GM23338 (cell line): Measurements from ENCODE around the gene SLC16A9. TPM values are rescaled to one million over a fixed set of nuclear protein-coding genes. Genes with fewer than 3 reads are reported as not detected.

ENCODE experiments used
- ATAC-seq: fragments of 200-7000 bp; cut with Tn5 transposase; 3 replicates; pipeline ENCODE4 v1.9.1; 2020
- DNase-seq: peaks from one replicate; pipeline ENCODE4 v3.0.0-alpha.2; 2015; ENCODE audit warnings: low spot score
- H2AFZ ChIP-seq: fragments of 200-600 bp; sonication (generic); 2 replicates; pipeline ENCODE4 v1.8.0; 2016; ENCODE audit warnings: antibody characterized with exemption, mild to moderate bottlenecking, moderate library complexity
- H3F3A ChIP-seq: fragments of 200-600 bp; sonication (generic); replicated peaks from 2 replicates; pipeline ENCODE4 v1.8.0; 2017; ENCODE audit warnings: antibody characterized with exemption, mixed run types, low read depth
- H3K27ac ChIP-seq: fragments of 200-600 bp; sonication (generic); 2 replicates; pipeline ENCODE4 v1.6.1; 2016; ENCODE audit warnings: low read depth
- H3K27me3 ChIP-seq: fragments of 200-600 bp; sonication (generic); 2 replicates; pipeline ENCODE4 v1.8.0; 2016; ENCODE audit warnings: mild to moderate bottlenecking, mixed run types, moderate library complexity; ENCODE audit not compliant: insufficient read depth
- H3K36me3 ChIP-seq: fragments of 200-600 bp; sonication (generic); 2 replicates; pipeline ENCODE4 v1.8.0; 2016; ENCODE audit warnings: mild to moderate bottlenecking; ENCODE audit not compliant: insufficient read depth
- H3K4me1 ChIP-seq: fragments of 200-600 bp; sonication (generic); 2 replicates; pipeline ENCODE4 v1.8.0; 2016; ENCODE audit warnings: mild to moderate bottlenecking, moderate library complexity; ENCODE audit not compliant: insufficient read depth
- H3K4me2 ChIP-seq: fragments of 200-600 bp; sonication (generic); 2 replicates; pipeline ENCODE4 v1.7.1; 2017; ENCODE audit warnings: mixed run types
- H3K4me3 ChIP-seq: fragments of 200-600 bp; sonication (generic); 2 replicates; pipeline ENCODE4 v1.6.1; 2016; ENCODE audit warnings: mixed run types
- H3K79me2 ChIP-seq: fragments of 200-600 bp; sonication (generic); replicated peaks from 2 replicates; pipeline ENCODE4 v1.8.0; 2017; ENCODE audit warnings: mild to moderate bottlenecking; ENCODE audit not compliant: insufficient read depth
- H3K9me2 ChIP-seq: fragments of 200-600 bp; sonication (generic); 2 replicates; pipeline ENCODE4 v1.8.0; 2017; ENCODE audit not compliant: insufficient read depth
- H4K20me1 ChIP-seq: fragments of 200-600 bp; sonication (generic); replicated peaks from 2 replicates; pipeline ENCODE4 v1.8.0; 2017; ENCODE audit warnings: mild to moderate bottlenecking; ENCODE audit not compliant: insufficient read depth
- H3K27ac Mint-ChIP-seq: 2 replicates; pipeline ENCODE4 v1.8.0; 2020; ENCODE audit warnings: inconsistent platforms, mild to moderate bottlenecking, moderate library complexity, mixed read lengths
- H3K27me3 Mint-ChIP-seq: 3 replicates; pipeline ENCODE4 v1.8.0; 2022; ENCODE audit warnings: low read depth, mild to moderate bottlenecking, moderate library complexity, mixed read lengths, inconsistent platforms; ENCODE audit not compliant: insufficient read depth, poor library complexity
- H3K36me3 Mint-ChIP-seq: 3 replicates; pipeline ENCODE4 v1.8.0; 2021; ENCODE audit warnings: low read depth, mild to moderate bottlenecking, inconsistent platforms, moderate library complexity, mixed read lengths
- H3K4me1 Mint-ChIP-seq: 3 replicates; pipeline ENCODE4 v1.8.0; 2020; ENCODE audit warnings: mild to moderate bottlenecking, inconsistent platforms, mixed read lengths
- H3K4me3 Mint-ChIP-seq: 3 replicates; pipeline ENCODE4 v1.8.0; 2021; ENCODE audit warnings: moderate library complexity, mild to moderate bottlenecking, inconsistent platforms, mixed read lengths
- H3K9me3 Mint-ChIP-seq: 3 replicates; pipeline ENCODE4 v1.8.0; 2020; ENCODE audit warnings: moderate library complexity, mild to moderate bottlenecking, inconsistent platforms, mixed read lengths
- CREB1 ChIP-seq: fragments of 250-450 bp; sonication (Bioruptor Pico); IDR thresholded peaks from 2 replicates; pipeline ENCODE4 v1.5.0; 2020; ENCODE audit warnings: low read depth, mild to moderate bottlenecking, moderate library complexity
- ETS1 ChIP-seq: IDR thresholded peaks from 2 replicates; pipeline ENCODE4 v1.6.1; 2016; ENCODE audit warnings: antibody characterized with exemption
- EZH2 ChIP-seq: fragments of 200-600 bp; sonication (generic); IDR thresholded peaks from one replicate; pipeline ENCODE4 v1.8.0; 2017; ENCODE audit warnings: antibody characterized with exemption, mild to moderate bottlenecking, low read depth; ENCODE audit not compliant: unreplicated experiment
- EZH2phosphoT487 ChIP-seq: fragments of 200-600 bp; sonication (generic); IDR thresholded peaks from one replicate; pipeline ENCODE4 v1.8.1; 2018; ENCODE audit warnings: antibody characterized with exemption; ENCODE audit not compliant: unreplicated experiment
- JUNB ChIP-seq: IDR thresholded peaks from one replicate; pipeline ENCODE4 v1.6.1; 2016; ENCODE audit warnings: antibody characterized with exemption; ENCODE audit not compliant: unreplicated experiment
- NANOG ChIP-seq: IDR thresholded peaks from 2 replicates; pipeline ENCODE4 v1.6.1; 2016; ENCODE audit warnings: antibody characterized with exemption, borderline replicate concordance
- POLR2AphosphoS5 ChIP-seq: IDR thresholded peaks from 2 replicates; pipeline ENCODE4 v1.6.1; 2016; ENCODE audit warnings: antibody characterized with exemption, low read depth
- STAT1 ChIP-seq: IDR thresholded peaks from one replicate; pipeline ENCODE4 v1.6.1; 2016; ENCODE audit warnings: antibody characterized with exemption; ENCODE audit not compliant: unreplicated experiment
- ZNF114 ChIP-seq: fragments of 250-450 bp; sonication (Bioruptor Pico); IDR thresholded peaks from 2 replicates; pipeline ENCODE4 v1.5.0; 2020; ENCODE audit warnings: mild to moderate bottlenecking, moderate library complexity
- ZNF331 ChIP-seq: fragments of 250-450 bp; sonication (Bioruptor Pico); IDR thresholded peaks from 2 replicates; pipeline ENCODE4 v1.5.0; 2020; ENCODE audit warnings: low read depth, mild to moderate bottlenecking, moderate library complexity
- ZNF462 ChIP-seq: fragments of 250-450 bp; sonication (Bioruptor Pico); IDR thresholded peaks from 2 replicates; pipeline ENCODE4 v1.5.0; 2020; ENCODE audit warnings: mild to moderate bottlenecking, moderate library complexity
- polyA plus RNA-seq: library from polyadenylated mRNA; unstranded; fragments of >200 nt; fragmentation: Nextera tagmentation; extraction: Ambion mirVana; gene quantifications from 2 replicates; pipeline ENCODE4 v1.2.1, GENCODE V29; 2016
- total RNA-seq: library from RNA; depleted of rRNA; stranded (reverse); fragments of >200 nt; shearing (Covaris generic); gene quantifications from 2 replicates; pipeline ENCODE4 v1.2.3, GENCODE V29; 2014
- TF ChIP-seq, protein P1 (sequence below), 2 experiments: fragments of 200-600 bp in 1 of 2; sonication (generic) in 1 of 2; conservative IDR thresholded peaks; 2 replicates each; pipeline versions ENCODE4 v1.5.1 to v1.6.1; 2016 to 2017; ENCODE audit warnings: antibody characterized with exemption in 2 of 2, low read depth in 2 of 2, mild to moderate bottlenecking in 2 of 2, moderate library complexity in 1 of 2
- TF ChIP-seq, protein P2 (sequence below): IDR thresholded peaks from one replicate; pipeline ENCODE4 v1.6.1; 2018; ENCODE audit warnings: antibody characterized with exemption; ENCODE audit not compliant: unreplicated experiment

The SLC16A9 gene
- total and polyA plus RNA-seq, 2 experiments from 2014 or later = 6.5 to 11.4 TPM

- H3K9me2 ChIP-seq = no peaks in the 10 kb centered on the region
- Mint-ChIP-seq H3K36me3 (peaks cover 7% of the 10 kb centered on the region; the same call in 2 of the 3 replicates), H3K4me3 (no peak overlapping the region), H3K9me3 (no peaks in the 10 kb centered on the region), H3K4me1 (peaks cover 24% of the 10 kb centered on the region; the same call in 2 of the 3 replicates), H3K27ac (no peak overlapping the region), H3K27me3 (no peaks in the 10 kb centered on the region)
- H3K27me3 ChIP-seq = no peaks in the 10 kb centered on the region
- no peak for DNase-seq
- H3K36me3 ChIP-seq = no peaks in the 10 kb centered on the region
- H3K27ac ChIP-seq = no peak overlapping the region
- no peaks in the 10 kb centered on the region for H4K20me1 ChIP-seq
- H2AFZ ChIP-seq = no peak overlapping the region
- H3K4me3 ChIP-seq = no peak overlapping the region
- H3K79me2 ChIP-seq = no peaks in the 10 kb centered on the region
- ATAC-seq = no peak
- no peak overlapping the region for H3K4me2 ChIP-seq
- H3K4me1 ChIP-seq = peaks cover 21% of the 10 kb centered on the region
- no peaks in the 10 kb centered on the region for H3F3A ChIP-seq
- TF ChIP-seq ETS1 (no peak), CREB1 (CRISPR knock-in tag) (no peak), ZNF331 (CRISPR knock-in tag) (no peak), POLR2AphosphoS5 (no peak), JUNB (no peak), ZNF462 (CRISPR knock-in tag) (no peak), STAT1 (no peak), ZNF114 (no peak), NANOG (no peak), EZH2 (no peak), EZH2phosphoT487 (no peak)
- TF ChIP-seq, protein P1, sequence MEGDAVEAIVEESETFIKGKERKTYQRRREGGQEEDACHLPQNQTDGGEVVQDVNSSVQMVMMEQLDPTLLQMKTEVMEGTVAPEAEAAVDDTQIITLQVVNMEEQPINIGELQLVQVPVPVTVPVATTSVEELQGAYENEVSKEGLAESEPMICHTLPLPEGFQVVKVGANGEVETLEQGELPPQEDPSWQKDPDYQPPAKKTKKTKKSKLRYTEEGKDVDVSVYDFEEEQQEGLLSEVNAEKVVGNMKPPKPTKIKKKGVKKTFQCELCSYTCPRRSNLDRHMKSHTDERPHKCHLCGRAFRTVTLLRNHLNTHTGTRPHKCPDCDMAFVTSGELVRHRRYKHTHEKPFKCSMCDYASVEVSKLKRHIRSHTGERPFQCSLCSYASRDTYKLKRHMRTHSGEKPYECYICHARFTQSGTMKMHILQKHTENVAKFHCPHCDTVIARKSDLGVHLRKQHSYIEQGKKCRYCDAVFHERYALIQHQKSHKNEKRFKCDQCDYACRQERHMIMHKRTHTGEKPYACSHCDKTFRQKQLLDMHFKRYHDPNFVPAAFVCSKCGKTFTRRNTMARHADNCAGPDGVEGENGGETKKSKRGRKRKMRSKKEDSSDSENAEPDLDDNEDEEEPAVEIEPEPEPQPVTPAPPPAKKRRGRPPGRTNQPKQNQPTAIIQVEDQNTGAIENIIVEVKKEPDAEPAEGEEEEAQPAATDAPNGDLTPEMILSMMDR (conservative IDR thresholded peaks at IDR 0.05; ENCODE audit: low read depth in 2 of 2) = no peak
- TF ChIP-seq, protein P2, sequence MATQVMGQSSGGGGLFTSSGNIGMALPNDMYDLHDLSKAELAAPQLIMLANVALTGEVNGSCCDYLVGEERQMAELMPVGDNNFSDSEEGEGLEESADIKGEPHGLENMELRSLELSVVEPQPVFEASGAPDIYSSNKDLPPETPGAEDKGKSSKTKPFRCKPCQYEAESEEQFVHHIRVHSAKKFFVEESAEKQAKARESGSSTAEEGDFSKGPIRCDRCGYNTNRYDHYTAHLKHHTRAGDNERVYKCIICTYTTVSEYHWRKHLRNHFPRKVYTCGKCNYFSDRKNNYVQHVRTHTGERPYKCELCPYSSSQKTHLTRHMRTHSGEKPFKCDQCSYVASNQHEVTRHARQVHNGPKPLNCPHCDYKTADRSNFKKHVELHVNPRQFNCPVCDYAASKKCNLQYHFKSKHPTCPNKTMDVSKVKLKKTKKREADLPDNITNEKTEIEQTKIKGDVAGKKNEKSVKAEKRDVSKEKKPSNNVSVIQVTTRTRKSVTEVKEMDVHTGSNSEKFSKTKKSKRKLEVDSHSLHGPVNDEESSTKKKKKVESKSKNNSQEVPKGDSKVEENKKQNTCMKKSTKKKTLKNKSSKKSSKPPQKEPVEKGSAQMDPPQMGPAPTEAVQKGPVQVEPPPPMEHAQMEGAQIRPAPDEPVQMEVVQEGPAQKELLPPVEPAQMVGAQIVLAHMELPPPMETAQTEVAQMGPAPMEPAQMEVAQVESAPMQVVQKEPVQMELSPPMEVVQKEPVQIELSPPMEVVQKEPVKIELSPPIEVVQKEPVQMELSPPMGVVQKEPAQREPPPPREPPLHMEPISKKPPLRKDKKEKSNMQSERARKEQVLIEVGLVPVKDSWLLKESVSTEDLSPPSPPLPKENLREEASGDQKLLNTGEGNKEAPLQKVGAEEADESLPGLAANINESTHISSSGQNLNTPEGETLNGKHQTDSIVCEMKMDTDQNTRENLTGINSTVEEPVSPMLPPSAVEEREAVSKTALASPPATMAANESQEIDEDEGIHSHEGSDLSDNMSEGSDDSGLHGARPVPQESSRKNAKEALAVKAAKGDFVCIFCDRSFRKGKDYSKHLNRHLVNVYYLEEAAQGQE = no peak
Observed at GRCh38 chr10:59654007-59654406, 55.6 kb downstream of the SLC16A9 start.
